ENCODE measurements around the gene ABLIM3. TPM values are rescaled to one million over a fixed set of nuclear protein-coding genes. Genes with fewer than 3 reads are reported as not detected.

ABLIM3 gene
- total RNA-seq, 2 experiments from 2014 or later, result not detected

- intact Hi-C loops (cut with micrococcal nuclease; ENCODE audit: unreplicated experiment), result no loop called here
- no peak overlapping the region for H3K4me2 ChIP-seq (ENCODE audit: low read length)
- H3K4me1 ChIP-seq (ENCODE audit: insufficient read depth, low read length, poor library complexity, severe bottlenecking), result no peaks in the 10 kb centered on the region
- no peaks in the 10 kb centered on the region for H3K79me2 ChIP-seq (ENCODE audit: insufficient read depth, low read depth, low read length)
- H3K9me3 ChIP-seq (ENCODE audit: low read length), result no peaks in the 10 kb centered on the region
- no peaks in the 10 kb centered on the region for H4K20me1 ChIP-seq (ENCODE audit: insufficient read depth, low read length)
- H3K27ac ChIP-seq (ENCODE audit: low read depth, low read length, poor library complexity, severe bottlenecking), result no peak overlapping the region
- ChIA-PET POLR2A (interaction anchor here (0.7 kb wide), 2 partner anchors 25 to 441 kb away, joined by 4 read pairs; no protein-coding TSS in a partner anchor), CTCF (ENCODE audit: unreplicated experiment) (no interaction called here)
- no peak overlapping the region for H3K4me3 ChIP-seq (ENCODE audit: low read depth, low read length, poor library complexity, severe bottlenecking)
- no peak overlapping the region for H2AFZ ChIP-seq (ENCODE audit: low read length)
- TF ChIP-seq EZH2phosphoT487 (IDR thresholded peaks at IDR 0.05; ENCODE audit: borderline replicate concordance, low read depth, low read length), result no peak
- TF ChIP-seq, protein P1, sequence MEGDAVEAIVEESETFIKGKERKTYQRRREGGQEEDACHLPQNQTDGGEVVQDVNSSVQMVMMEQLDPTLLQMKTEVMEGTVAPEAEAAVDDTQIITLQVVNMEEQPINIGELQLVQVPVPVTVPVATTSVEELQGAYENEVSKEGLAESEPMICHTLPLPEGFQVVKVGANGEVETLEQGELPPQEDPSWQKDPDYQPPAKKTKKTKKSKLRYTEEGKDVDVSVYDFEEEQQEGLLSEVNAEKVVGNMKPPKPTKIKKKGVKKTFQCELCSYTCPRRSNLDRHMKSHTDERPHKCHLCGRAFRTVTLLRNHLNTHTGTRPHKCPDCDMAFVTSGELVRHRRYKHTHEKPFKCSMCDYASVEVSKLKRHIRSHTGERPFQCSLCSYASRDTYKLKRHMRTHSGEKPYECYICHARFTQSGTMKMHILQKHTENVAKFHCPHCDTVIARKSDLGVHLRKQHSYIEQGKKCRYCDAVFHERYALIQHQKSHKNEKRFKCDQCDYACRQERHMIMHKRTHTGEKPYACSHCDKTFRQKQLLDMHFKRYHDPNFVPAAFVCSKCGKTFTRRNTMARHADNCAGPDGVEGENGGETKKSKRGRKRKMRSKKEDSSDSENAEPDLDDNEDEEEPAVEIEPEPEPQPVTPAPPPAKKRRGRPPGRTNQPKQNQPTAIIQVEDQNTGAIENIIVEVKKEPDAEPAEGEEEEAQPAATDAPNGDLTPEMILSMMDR (conservative IDR thresholded peaks at IDR 0.05; ENCODE audit: low read length), result no peak
- H3K36me3 ChIP-seq (ENCODE audit: insufficient read depth, low read length), result no peaks in the 10 kb centered on the region
- H3K9me2 ChIP-seq (ENCODE audit: insufficient read depth, low read length), result no peaks in the 10 kb centered on the region
- DNase-seq (ENCODE audit: low spot score), result no peak
- BruUV-seq (replicated peaks), result no TSS peak
These were observed 115.2 kb downstream of the ABLIM3 start for GRCh38 chr5:149256451-149256850.

GRCh38 chr5:149257131-149257530, 115.8 kb downstream of the ABLIM3 start:
- ChIA-PET POLR2A (interaction anchor here (0.7 kb wide), 2 partner anchors 26 to 442 kb away, joined by 4 read pairs; no protein-coding TSS in a partner anchor), CTCF (ENCODE audit: unreplicated experiment) (no interaction called here)

DNA sequence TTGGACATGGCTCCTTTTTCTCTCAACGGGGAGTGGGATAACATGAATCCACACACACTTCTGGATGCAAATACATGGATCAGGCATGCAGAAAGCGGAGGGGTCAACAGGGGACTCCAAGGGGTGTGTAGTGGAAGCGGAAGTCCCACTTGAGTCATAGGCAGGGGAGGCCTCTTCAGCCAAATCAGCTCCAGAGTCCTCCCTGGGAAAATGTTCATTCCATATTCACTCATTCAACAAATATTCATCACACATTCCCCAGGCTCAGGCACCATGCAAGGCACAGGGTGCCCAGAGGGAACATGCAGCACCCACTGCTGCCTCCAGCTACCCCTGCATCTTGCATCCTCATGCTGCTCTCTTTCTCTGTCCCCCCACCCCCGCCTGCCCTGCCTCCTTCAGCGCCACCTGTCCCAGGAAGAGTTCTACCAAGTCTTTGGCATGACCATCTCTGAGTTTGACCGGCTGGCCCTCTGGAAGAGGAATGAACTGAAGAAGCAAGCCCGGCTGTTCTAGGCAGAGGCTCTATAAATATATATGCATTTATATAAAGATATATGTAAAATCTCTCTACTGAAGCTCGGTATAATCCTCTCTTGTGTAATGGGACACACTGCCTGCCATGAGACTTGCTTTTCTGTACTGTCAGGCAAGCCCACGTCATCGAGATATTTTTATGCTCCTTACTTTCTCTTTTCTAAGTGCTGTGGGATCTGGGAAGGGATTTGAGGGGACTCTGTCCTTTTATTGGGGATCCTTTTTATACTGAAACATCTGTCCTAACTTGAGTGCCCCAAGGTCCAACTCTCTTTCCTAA, 116.8 kb downstream of the ABLIM3 start:
- Histone ChIP-seq H3K27ac (ENCODE audit: low read depth, low read length, poor library complexity, severe bottlenecking) (no peak overlapping the region), H3K4me2 (ENCODE audit: low read length) (no peak overlapping the region), H3K36me3 (ENCODE audit: insufficient read depth, low read length) (no peaks in the 10 kb centered on the region), H3K9me3 (ENCODE audit: low read length) (no peaks in the 10 kb centered on the region), H3K4me1 (ENCODE audit: insufficient read depth, low read length, poor library complexity, severe bottlenecking) (no peaks in the 10 kb centered on the region), H2AFZ (ENCODE audit: low read length) (no peak overlapping the region), H3K79me2 (ENCODE audit: insufficient read depth, low read depth, low read length) (no peaks in the 10 kb centered on the region), H3K9me2 (ENCODE audit: insufficient read depth, low read length) (no peaks in the 10 kb centered on the region), H4K20me1 (ENCODE audit: insufficient read depth, low read length) (no peaks in the 10 kb centered on the region), H3K4me3 (ENCODE audit: low read depth, low read length, poor library complexity, severe bottlenecking) (no peak overlapping the region)
- no peak for DNase-seq (ENCODE audit: low spot score)
- POLR2A ChIA-PET, result no interaction called here
- intact Hi-C loops (cut with micrococcal nuclease; ENCODE audit: unreplicated experiment), result no loop called here
- CTCF ChIA-PET (ENCODE audit: unreplicated experiment), result no interaction called here
- no TSS peak for BruUV-seq (replicated peaks)
- TF ChIP-seq, protein P1 (conservative IDR thresholded peaks at IDR 0.05; ENCODE audit: low read length), result no peak
- TF ChIP-seq EZH2phosphoT487 (IDR thresholded peaks at IDR 0.05; ENCODE audit: borderline replicate concordance, low read depth, low read length), result no peak

More at GRCh38 chr5:149257131-149257530, 115.8 kb downstream of the ABLIM3 start:
- no peaks in the 10 kb centered on the region for H3K9me3 ChIP-seq (ENCODE audit: low read length)
- no peaks in the 10 kb centered on the region for H3K79me2 ChIP-seq (ENCODE audit: insufficient read depth, low read depth, low read length)
- no peak overlapping the region for H3K4me3 ChIP-seq (ENCODE audit: low read depth, low read length, poor library complexity, severe bottlenecking)
- no peaks in the 10 kb centered on the region for H3K9me2 ChIP-seq (ENCODE audit: insufficient read depth, low read length)
- intact Hi-C loops (cut with micrococcal nuclease; ENCODE audit: unreplicated experiment), result no loop called here
- no peaks in the 10 kb centered on the region for H4K20me1 ChIP-seq (ENCODE audit: insufficient read depth, low read length)
- no peak overlapping the region for H2AFZ ChIP-seq (ENCODE audit: low read length)
- no peaks in the 10 kb centered on the region for H3K36me3 ChIP-seq (ENCODE audit: insufficient read depth, low read length)
- BruUV-seq (replicated peaks), result no TSS peak
- H3K4me1 ChIP-seq (ENCODE audit: insufficient read depth, low read length, poor library complexity, severe bottlenecking), result no peaks in the 10 kb centered on the region
- no peak overlapping the region for H3K27ac ChIP-seq (ENCODE audit: low read depth, low read length, poor library complexity, severe bottlenecking)
- DNase-seq (ENCODE audit: low spot score), result no peak
- H3K4me2 ChIP-seq (ENCODE audit: low read length), result no peak overlapping the region
- no peak for TF ChIP-seq EZH2phosphoT487 (IDR thresholded peaks at IDR 0.05; ENCODE audit: borderline replicate concordance, low read depth, low read length)

All from OCI-LY7 (cell line).